CD4-positive, alpha-beta T cell treated with Interleukin-12 subunit alpha and Interleukin-12 subunit beta, for 1 hour (primary cell): ENCODE measurements around the gene C1QL1.

ENCODE experiments used
- DNase-seq: peaks from one replicate; pipeline ENCODE4 v3.0.0-alpha.2; 2020

The C1QL1 gene

GRCh38 chr17:44968225-44969143, at the start of gene C1QL1:
Gene C1QL1 (minus strand): TSS chr17:44968303. CDS start chr17:44968048, 255 bp downstream.
- peak; percentile 89 for DNase-seq

GRCh38 chr17:45016823-45017222, 48.7 kb upstream of the C1QL1 start:
- no peak for DNase-seq

- DNase-seq = no peak
These were observed 48.1 kb upstream of the C1QL1 start for GRCh38 chr17:45016237-45016636.

GRCh38 chr17:45013021-45013997, 45.2 kb upstream of the C1QL1 start:
- no peak for DNase-seq

- no peak for DNase-seq
These were observed 43.7 kb upstream of the C1QL1 start for GRCh38 chr17:45011767-45012166.

GRCh38 chr17:45009676-45010467, 41.8 kb upstream of the C1QL1 start:
- no peak for DNase-seq

- DNase-seq = no peak
These were observed 40.1 kb upstream of the C1QL1 start for GRCh38 chr17:45008216-45008615.

GRCh38 chr17:45006927-45007461, 38.9 kb upstream of the C1QL1 start:
- DNase-seq = no peak

GRCh38 chr17:45005700-45006099, 37.6 kb upstream of the C1QL1 start:
- DNase-seq = no peak

GRCh38 chr17:45004388-45004787, 36.3 kb upstream of the C1QL1 start:
- no peak for DNase-seq

GRCh38 chr17:45003877-45004276, 35.8 kb upstream of the C1QL1 start:
- DNase-seq = no peak

- no peak for DNase-seq
These were observed 33.2 kb upstream of the C1QL1 start for GRCh38 chr17:45001310-45001709.

GRCh38 chr17:44999433-44999832, 31.3 kb upstream of the C1QL1 start:
- DNase-seq = no peak

- no peak for DNase-seq
These were observed 30.5 kb upstream of the C1QL1 start for GRCh38 chr17:44998646-44999045.

GRCh38 chr17:44997733-44998520, 29.8 kb upstream of the C1QL1 start:
- DNase-seq = no peak

- DNase-seq = no peak
These were observed 28.2 kb upstream of the C1QL1 start for GRCh38 chr17:44996304-44996703.

- no peak for DNase-seq
These were observed 27.4 kb upstream of the C1QL1 start for GRCh38 chr17:44995436-44996001.

GRCh38 chr17:44992242-44992939, 24.3 kb upstream of the C1QL1 start:
- no peak for DNase-seq

- DNase-seq = no peak
These were observed 22.9 kb upstream of the C1QL1 start for GRCh38 chr17:44990994-44991393.

- DNase-seq = no peak
These were observed 21.5 kb upstream of the C1QL1 start for GRCh38 chr17:44989552-44990138.
